Measurements from ENCODE around the gene IRX3.
"Not testable (repeated sequence)": the region's sequence is repeated elsewhere in the genome, so short reads cannot be mapped to it uniquely, and the experiment has no call there.

IRX3 gene

GRCh38 chr16:54277845-54278703 lies 8.5 kb downstream of the IRX3 start:
- DNase-seq (ENCODE audit: low read depth in 4 of 4, low spot score in 1 of 4), result no peak

- DNase-seq (ENCODE audit: low read depth in 4 of 4, low spot score in 1 of 4), result no peak
These were observed 10.6 kb downstream of the IRX3 start for GRCh38 chr16:54275956-54276355.

- DNase-seq (ENCODE audit: low read depth in 4 of 4, low spot score in 1 of 4), result no peak
These were observed 13.0 kb downstream of the IRX3 start for GRCh38 chr16:54273566-54273965.

GRCh38 chr16:54270711-54271110 lies 15.9 kb downstream of the IRX3 start:
- no peak for DNase-seq (ENCODE audit: low read depth in 4 of 4, low spot score in 1 of 4)

GRCh38 chr16:54269461-54269860 lies 17.1 kb downstream of the IRX3 start:
- no peak for DNase-seq (ENCODE audit: low read depth in 4 of 4, low spot score in 1 of 4)

- no peak for DNase-seq (ENCODE audit: low read depth in 4 of 4, low spot score in 1 of 4)
These were observed 17.8 kb downstream of the IRX3 start for GRCh38 chr16:54268766-54269165.

GRCh38 chr16:54268340-54268739 lies 18.2 kb downstream of the IRX3 start:
- no peak for DNase-seq (ENCODE audit: low read depth in 4 of 4, low spot score in 1 of 4)

GRCh38 chr16:54266363-54266955 lies 20.1 kb downstream of the IRX3 start:
- DNase-seq (ENCODE audit: low read depth in 4 of 4, low spot score in 1 of 4), result no peak

- DNase-seq (ENCODE audit: low read depth in 4 of 4, low spot score in 1 of 4), result no peak
These were observed 20.9 kb downstream of the IRX3 start for GRCh38 chr16:54265575-54266107.

GRCh38 chr16:54253118-54253517 lies 33.5 kb downstream of the IRX3 start:
- DNase-seq (ENCODE audit: low read depth in 4 of 4, low spot score in 1 of 4), result no peak

- DNase-seq (ENCODE audit: low read depth in 4 of 4, low spot score in 1 of 4), result no peak
These were observed 37.5 kb downstream of the IRX3 start for GRCh38 chr16:54248863-54249710.

- not testable (repeated sequence) for DNase-seq (ENCODE audit: low read depth in 4 of 4, low spot score in 1 of 4)
These were observed 38.9 kb downstream of the IRX3 start for GRCh38 chr16:54247705-54248104.

GRCh38 chr16:54246454-54246821 lies 40.1 kb downstream of the IRX3 start:
- no peak for DNase-seq (ENCODE audit: low read depth in 4 of 4, low spot score in 1 of 4)

- DNase-seq (ENCODE audit: low read depth in 4 of 4, low spot score in 1 of 4), result no peak
These were observed 40.7 kb downstream of the IRX3 start for GRCh38 chr16:54245788-54246453.

- no peak for DNase-seq (ENCODE audit: low read depth in 4 of 4, low spot score in 1 of 4)
These were observed 42.3 kb downstream of the IRX3 start for GRCh38 chr16:54244061-54244886.

GRCh38 chr16:54243202-54243601 lies 43.4 kb downstream of the IRX3 start:
- no peak for DNase-seq (ENCODE audit: low read depth in 4 of 4, low spot score in 1 of 4)

- no peak for DNase-seq (ENCODE audit: low read depth in 4 of 4, low spot score in 1 of 4)
These were observed 44.4 kb downstream of the IRX3 start for GRCh38 chr16:54242199-54242598.

- no peak for DNase-seq (ENCODE audit: low read depth in 4 of 4, low spot score in 1 of 4)
These were observed 45.1 kb downstream of the IRX3 start for GRCh38 chr16:54241525-54241924.

GRCh38 chr16:54240271-54241129 lies 46.1 kb downstream of the IRX3 start:
- DNase-seq (ENCODE audit: low read depth in 4 of 4, low spot score in 1 of 4), result no peak

All from stimulated activated CD4-positive, alpha-beta T cell treated with anti-CD3 and anti-CD28 coated beads, Interleukin-1b, Interleukin-23, amount 100 ng/mL, for 24 hours (primary cell).